K562 (cell line): Measurements from ENCODE around the gene GLT8D2.

Source experiments
- ATF7 ChIP-seq: fragments of 450-650 bp; IDR thresholded peaks from 2 replicates; pipeline ENCODE4 v1.7.1; 2014; ENCODE audit warnings: mild to moderate bottlenecking, moderate library complexity
- BCL6 ChIP-seq: fragments of 250-450 bp; sonication (Bioruptor Pico); IDR thresholded peaks from 2 replicates; pipeline ENCODE4 v1.4.0; 2020
- EGR1 ChIP-seq: fragments of 450-650 bp; conservative IDR thresholded peaks from 2 replicates; pipeline ENCODE4 v1.6.1; 2017; ENCODE audit warnings: mild to moderate bottlenecking
- LARP7 ChIP-seq: fragments of 450-650 bp; IDR thresholded peaks from 2 replicates; pipeline ENCODE4 v1.6.1; 2016
- POLR2A ChIP-seq: fragments of 450-650 bp; conservative IDR thresholded peaks from 2 replicates; pipeline ENCODE4 v1.6.1; 2016
- TF ChIP-seq, protein P1 (sequence below), 3 experiments: IDR thresholded peaks in 2 of 3; conservative IDR thresholded peaks in 1 of 3; 2 replicates each; pipeline ENCODE4 v1.5.1; 2011 to 2012; ENCODE audit warnings: low read length in 3 of 3, mild to moderate bottlenecking in 3 of 3, control low read depth in 2 of 3, improper control_type of control experiment in 1 of 3, inconsistent platforms in 1 of 3, low read depth in 1 of 3, mixed read lengths in 1 of 3, moderate library complexity in 1 of 3; ENCODE audit not compliant: insufficient read depth in 2 of 3
- TF ChIP-seq, protein P2 (sequence below): fragments of 150-350 bp; IDR thresholded peaks from 2 replicates; pipeline ENCODE4 v1.6.1; 2014; ENCODE audit warnings: low read depth, mild to moderate bottlenecking, low read length, borderline replicate concordance

DNA sequence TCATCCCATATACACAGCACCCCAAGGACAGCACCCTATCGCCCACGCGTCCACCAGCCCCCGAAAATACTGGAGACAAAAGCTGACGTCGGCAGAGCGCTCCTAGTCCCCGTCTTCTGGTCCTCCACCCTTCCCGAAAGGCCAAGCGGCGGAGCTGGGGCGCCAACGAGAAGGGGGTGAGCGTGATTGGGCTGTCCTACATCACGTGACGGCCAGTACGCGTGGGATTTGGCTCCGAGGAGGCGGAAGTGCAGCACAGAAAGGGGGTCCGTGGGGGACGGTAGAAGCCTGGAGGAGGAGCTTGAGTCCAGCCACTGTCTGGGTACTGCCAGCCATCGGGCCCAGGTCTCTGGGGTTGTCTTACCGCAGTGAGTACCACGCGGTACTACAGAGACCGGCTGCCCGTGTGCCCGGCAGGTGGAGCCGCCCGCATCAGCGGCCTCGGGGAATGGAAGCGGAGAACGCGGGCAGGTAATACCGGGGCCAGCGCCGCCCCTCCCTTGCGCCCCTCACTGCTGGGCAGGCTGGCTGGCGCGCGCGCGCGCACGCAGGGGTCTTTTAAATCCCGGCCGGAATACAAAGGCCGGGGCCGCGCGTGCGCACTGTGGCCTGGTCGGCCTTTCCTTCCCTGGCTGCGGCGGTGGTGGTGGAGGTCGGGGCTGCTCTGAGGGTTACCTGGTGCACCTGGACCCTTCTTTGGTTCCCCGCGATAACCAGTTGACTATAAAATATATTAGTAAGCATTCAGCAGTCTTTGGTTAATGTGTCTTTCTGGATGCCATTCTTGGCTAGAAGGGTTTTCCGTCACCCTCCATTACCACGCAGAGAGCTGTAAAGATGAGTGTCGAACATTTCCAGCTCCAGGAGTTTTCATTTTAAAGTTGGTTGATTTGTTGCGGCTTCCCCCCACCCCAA lies 84.1 kb downstream of the GLT8D2 start, which contains the start of gene TDG:
- TF ChIP-seq LARP7 (no peak), ATF7 (peak; percentile 80; the same call in 1 of the 2 replicates), POLR2A (peak; percentile 96), BCL6 (no peak), EGR1 (peak; percentile 92)
- TF ChIP-seq, protein P1, sequence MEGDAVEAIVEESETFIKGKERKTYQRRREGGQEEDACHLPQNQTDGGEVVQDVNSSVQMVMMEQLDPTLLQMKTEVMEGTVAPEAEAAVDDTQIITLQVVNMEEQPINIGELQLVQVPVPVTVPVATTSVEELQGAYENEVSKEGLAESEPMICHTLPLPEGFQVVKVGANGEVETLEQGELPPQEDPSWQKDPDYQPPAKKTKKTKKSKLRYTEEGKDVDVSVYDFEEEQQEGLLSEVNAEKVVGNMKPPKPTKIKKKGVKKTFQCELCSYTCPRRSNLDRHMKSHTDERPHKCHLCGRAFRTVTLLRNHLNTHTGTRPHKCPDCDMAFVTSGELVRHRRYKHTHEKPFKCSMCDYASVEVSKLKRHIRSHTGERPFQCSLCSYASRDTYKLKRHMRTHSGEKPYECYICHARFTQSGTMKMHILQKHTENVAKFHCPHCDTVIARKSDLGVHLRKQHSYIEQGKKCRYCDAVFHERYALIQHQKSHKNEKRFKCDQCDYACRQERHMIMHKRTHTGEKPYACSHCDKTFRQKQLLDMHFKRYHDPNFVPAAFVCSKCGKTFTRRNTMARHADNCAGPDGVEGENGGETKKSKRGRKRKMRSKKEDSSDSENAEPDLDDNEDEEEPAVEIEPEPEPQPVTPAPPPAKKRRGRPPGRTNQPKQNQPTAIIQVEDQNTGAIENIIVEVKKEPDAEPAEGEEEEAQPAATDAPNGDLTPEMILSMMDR (IDR thresholded peaks at IDR 0.05 in 2 of 3, conservative IDR thresholded peaks at IDR 0.05 in 1 of 3; ENCODE audit: insufficient read depth in 2 of 3, low read depth in 1 of 3, low read length in 3 of 3), result 0 out of 6 replicates have a peak, but pooled peaks of 1 of the 3 experiments have one; percentile 13
- TF ChIP-seq, protein P2, sequence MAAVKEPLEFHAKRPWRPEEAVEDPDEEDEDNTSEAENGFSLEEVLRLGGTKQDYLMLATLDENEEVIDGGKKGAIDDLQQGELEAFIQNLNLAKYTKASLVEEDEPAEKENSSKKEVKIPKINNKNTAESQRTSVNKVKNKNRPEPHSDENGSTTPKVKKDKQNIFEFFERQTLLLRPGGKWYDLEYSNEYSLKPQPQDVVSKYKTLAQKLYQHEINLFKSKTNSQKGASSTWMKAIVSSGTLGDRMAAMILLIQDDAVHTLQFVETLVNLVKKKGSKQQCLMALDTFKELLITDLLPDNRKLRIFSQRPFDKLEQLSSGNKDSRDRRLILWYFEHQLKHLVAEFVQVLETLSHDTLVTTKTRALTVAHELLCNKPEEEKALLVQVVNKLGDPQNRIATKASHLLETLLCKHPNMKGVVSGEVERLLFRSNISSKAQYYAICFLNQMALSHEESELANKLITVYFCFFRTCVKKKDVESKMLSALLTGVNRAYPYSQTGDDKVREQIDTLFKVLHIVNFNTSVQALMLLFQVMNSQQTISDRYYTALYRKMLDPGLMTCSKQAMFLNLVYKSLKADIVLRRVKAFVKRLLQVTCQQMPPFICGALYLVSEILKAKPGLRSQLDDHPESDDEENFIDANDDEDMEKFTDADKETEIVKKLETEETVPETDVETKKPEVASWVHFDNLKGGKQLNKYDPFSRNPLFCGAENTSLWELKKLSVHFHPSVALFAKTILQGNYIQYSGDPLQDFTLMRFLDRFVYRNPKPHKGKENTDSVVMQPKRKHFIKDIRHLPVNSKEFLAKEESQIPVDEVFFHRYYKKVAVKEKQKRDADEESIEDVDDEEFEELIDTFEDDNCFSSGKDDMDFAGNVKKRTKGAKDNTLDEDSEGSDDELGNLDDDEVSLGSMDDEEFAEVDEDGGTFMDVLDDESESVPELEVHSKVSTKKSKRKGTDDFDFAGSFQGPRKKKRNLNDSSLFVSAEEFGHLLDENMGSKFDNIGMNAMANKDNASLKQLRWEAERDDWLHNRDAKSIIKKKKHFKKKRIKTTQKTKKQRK, result no peak
